GM12801 (cell line): ENCODE data around the gene GUCY1A1.

Source experiments
- TF ChIP-seq, protein P1 (sequence below): IDR thresholded peaks from one replicate; pipeline ENCODE4 v1.5.1; 2011; ENCODE audit warnings: control low read depth; ENCODE audit not compliant: insufficient read length; ENCODE audit errors: extremely low read depth

The GUCY1A1 gene

DNA sequence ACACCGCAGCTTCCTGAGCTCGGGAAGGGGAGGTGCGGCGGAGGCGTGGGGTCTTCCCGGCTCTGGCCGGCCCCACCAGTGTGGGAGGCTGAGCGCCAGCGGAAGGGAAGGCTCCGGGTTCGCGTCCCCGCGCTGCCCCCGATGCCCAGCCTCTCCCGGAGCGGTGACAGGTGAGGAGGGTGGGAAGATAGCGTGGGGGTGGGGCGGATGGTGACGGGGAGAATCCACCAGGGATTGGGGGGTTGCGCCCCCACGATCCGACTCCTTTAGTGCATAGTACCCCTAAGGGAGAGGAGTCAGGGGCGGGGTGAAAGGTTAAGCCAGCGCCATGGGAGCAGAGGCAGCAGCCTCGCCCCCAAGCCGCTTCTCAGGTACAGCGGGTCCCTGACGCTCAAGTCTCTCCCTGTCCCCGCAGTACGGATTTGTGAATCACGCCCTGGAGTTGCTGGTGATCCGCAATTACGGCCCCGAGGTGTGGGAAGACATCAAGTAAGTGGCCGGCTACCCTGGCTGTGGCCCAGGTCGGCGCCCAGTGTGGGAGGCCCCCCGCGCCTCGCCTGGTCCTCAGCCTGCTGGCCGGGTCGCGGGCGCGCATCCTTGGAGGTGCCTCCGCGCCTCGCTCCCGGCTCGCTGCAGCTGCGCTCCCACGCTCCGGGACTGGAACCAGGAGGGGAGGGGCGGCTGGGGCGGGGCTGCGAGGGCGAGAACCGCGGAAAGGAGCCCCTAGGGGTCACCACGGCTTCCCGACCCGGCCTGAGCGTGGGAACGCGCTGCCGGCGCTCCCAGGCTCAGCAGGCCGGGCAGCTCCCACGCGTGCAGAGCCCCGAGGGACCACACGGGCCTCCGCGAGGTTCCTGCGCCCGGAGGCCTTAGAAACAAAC, 93.0 kb downstream of the GUCY1A1 start:
- TF ChIP-seq, protein P1, sequence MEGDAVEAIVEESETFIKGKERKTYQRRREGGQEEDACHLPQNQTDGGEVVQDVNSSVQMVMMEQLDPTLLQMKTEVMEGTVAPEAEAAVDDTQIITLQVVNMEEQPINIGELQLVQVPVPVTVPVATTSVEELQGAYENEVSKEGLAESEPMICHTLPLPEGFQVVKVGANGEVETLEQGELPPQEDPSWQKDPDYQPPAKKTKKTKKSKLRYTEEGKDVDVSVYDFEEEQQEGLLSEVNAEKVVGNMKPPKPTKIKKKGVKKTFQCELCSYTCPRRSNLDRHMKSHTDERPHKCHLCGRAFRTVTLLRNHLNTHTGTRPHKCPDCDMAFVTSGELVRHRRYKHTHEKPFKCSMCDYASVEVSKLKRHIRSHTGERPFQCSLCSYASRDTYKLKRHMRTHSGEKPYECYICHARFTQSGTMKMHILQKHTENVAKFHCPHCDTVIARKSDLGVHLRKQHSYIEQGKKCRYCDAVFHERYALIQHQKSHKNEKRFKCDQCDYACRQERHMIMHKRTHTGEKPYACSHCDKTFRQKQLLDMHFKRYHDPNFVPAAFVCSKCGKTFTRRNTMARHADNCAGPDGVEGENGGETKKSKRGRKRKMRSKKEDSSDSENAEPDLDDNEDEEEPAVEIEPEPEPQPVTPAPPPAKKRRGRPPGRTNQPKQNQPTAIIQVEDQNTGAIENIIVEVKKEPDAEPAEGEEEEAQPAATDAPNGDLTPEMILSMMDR = no peak

DNA sequence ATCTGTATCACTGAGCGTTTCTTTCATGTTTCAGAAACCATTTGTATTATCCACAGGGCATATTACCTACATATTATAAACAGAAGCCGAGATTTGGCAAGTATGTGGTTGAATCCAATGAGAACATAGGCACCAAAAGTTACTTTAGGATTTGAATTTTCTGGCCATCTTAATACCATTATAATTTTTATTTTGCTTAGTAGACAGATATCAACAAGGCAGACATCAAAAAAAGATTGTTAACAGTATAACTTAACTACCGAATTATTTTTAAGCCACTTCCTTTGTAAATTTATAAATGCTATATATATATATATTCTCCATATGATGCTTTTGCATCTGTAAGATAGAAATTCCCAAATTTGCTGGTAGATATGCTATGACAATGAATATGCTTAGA, 94.4 kb downstream of the GUCY1A1 start:
- TF ChIP-seq, protein P1 = no peak

DNA sequence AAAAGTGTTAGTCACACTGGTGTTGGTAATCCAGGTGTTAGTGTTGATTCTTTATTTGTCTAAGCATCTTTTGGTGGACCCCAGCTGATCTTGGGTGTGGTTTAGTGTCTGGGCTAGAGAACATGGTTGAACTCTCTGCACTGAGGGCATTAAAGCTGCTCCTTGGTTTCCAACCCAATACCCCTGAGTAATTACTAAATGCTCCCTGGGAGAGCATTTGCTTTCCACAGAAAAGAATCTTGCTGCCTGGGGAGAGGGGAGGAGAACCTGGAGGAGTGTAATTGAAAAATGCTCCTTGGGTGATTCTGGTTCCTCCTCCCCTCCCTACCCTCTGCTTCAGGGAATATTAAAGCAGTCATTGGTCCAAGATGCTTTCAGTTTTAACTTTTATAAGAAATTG, 95.3 kb downstream of the GUCY1A1 start:
- TF ChIP-seq, protein P1 = no peak

DNA sequence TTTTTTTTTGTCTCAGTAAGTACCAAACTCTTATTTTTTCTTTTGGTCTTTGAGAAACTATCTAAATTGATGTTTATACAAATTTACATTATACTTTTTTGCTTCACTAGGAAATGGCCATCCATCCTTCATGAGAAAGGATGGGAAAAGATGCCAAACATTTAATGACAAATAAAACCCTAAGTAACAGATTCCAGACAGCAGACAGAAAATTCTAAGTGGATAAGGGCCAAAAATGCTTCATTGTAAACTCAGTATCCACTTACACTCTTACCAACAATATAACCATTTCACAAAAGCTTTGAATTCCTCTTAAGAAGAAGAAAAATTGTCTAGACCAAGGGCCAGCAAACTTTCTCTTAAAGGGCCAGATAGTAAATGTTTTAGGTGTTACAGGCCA, 95.7 kb downstream of the GUCY1A1 start:
- TF ChIP-seq, protein P1 = no peak

DNA sequence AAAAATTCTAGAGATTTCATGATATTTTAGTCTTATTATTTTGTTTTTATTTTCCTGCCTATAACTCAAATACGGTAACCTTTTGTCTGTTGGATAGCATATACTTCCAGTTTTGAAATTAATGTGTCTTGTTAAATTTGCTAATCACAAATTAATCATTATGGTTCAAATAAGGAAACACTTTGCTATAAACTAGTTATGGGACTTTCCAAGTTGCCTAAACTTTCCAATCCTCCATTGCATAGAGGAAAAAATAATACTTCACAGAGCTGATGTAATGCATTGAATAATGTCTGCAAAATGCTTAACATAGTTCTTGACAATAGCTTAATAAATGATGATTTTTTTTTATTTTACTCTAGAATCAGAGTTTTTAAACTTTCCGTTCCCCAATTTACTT, 96.9 kb downstream of the GUCY1A1 start:
- TF ChIP-seq, protein P1 = no peak

DNA sequence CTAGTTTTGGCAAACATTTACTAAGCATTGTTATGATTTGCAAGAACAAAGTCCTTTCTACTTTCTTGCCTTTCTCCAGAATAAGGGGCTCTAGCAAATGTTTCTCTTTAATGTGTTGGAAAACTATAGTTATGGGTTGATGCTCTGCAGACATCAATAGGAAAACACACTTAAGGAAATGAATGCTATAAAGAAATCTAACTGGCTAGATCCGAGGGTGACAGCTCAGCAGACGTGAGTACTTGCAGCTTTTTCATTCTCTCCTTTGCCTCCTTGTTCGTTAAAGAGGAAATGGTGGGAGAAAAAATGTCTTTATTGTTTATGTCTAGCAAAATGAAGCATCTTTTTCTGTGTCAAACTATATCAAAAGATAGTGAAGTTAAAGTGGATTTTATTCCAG, 98.5 kb downstream of the GUCY1A1 start:
- TF ChIP-seq, protein P1 = no peak

DNA sequence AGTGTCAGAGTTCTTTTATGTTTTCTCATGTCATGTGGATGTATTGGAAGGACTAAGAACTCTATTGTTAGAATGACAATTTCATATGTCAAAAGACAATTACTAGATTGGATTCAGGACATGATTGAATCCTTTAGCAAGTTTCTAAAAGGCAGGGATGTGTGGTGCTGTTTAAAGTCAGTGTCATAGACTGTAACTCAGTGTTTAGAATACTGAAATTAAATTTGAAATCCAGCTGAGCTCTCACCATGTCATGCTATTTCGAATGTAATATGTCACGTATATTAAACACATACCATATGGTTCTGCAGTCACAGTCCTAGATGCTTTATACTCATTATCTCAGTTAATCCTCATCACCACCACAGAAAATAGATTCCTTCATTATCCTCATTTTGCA, 100.0 kb downstream of the GUCY1A1 start:
- TF ChIP-seq, protein P1 = no peak
